GM18519 (cell line): Measurements from ENCODE around the gene KIAA1549.
"Not testable (repeated sequence)": the region's sequence is repeated elsewhere in the genome, so short reads cannot be mapped to it uniquely, and the experiment has no call there.

Experiments
- ATAC-seq: cut with Tn5 transposase; IDR thresholded peaks from one replicate; pipeline ENCODE4 v1.9.1; 2021; ENCODE audit warnings: mild to moderate bottlenecking, moderate library complexity; ENCODE audit not compliant: unreplicated experiment, low FRiP score

The KIAA1549 gene

GRCh38 chr7:138945821-138946220 is 35.4 kb downstream of the KIAA1549 start:
- no peak for ATAC-seq

DNA sequence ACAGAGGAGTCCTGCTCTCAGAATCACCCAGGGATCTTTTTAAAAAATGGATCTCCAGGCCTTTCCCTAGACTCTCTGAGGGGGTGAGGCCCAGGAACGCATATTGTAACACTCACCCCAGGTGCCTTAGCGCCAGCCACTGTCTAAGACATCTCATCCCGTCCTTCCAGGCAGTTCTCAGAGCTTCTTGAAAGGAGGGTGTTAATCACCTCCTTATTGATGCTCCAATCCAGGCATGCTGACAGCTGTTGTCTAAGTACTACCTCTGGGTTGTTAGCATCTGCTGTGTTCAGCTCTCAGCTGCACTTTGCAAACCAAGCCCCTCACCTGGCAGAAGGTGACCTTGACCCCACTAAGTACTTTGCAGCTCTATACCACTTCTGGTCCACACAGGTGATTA is 36.0 kb downstream of the KIAA1549 start:
- ATAC-seq, result no peak

DNA sequence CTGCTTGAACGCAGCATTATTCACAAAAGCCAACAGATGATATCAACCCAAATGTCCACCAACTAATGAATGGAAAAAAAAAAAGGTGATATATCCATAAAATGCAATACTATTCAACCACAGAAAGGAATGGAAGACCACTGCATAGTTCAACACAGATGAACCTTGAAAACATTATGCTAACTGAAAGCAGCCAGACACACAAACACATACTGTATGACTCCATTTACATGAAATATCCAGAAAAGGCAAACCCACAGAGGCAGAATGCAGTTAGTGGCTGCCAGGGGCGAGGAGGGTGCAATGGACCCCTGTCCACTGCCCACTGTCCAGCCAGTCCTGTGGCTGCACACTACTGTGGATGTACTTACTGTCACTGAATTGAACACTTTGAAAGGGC is 36.6 kb downstream of the KIAA1549 start:
- no peak for ATAC-seq

- ATAC-seq, result no peak
These were observed 38.1 kb downstream of the KIAA1549 start for GRCh38 chr7:138943061-138943460.

GRCh38 chr7:138941545-138941944 is 39.6 kb downstream of the KIAA1549 start:
- ATAC-seq, result no peak

DNA sequence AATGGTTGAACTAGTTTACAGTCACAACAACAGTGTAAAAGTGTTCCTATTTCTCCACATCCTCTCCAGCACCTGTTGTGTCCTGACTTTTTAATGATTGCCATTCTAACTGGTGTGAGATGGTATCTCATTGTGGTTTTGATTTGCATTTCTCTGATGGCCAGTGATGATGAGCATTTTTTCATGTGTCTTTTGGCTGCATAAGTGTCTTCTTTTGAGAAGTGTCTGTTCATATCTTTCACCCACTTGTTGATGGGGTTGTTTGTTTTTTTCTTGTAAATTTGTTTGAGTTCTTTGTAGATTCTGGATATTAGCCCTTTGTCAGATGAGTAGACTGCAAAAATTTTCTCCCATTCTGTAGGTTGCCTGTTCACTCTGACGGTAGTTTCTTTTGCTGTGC is 40.6 kb downstream of the KIAA1549 start:
- ATAC-seq, result not testable (repeated sequence)

DNA sequence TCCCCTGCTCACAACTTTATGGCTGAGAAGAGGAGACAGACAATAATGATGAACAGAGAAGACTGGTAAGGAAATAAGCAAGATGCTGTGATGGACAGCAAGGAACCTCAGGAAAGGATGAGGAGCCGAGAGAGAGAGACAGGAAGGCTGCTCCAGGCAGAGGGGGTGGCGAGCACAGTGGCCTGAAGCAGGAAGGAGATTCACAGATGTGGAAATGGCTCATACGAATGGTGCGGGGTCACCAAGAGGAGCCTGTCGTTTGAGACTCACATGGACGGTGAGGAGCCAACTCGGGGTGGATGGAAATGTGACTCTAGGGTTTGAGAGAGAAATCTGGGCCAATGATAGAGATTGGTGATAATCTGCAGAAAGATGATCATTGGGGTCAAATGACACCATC is 43.7 kb downstream of the KIAA1549 start:
- ATAC-seq, result no peak

DNA sequence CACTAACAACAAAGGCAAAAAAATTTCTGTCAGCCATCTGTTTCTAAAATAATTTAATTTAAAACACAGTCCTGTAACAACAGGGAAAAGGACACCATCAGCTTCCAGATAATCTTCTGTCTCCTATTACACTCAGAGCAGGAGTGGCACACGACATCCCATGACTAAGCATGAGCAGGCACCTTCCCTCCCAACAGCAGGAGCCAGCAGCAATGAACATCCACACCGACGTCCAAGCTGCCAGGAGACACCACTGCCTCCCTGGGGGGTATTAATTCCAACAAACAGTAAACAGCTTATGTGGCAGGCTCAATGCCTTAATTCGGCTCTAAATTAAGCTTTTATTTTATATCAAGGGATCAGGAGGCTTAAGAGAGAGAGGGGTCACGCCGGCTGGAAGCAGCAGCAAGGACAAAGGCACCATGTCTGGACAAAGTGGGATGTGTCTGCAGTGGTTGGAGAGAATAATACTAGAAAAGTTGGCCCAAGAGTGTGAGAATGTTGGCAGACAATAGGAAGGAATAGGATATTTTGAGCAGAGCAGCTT is 45.7 kb downstream of the KIAA1549 start:
- no peak for ATAC-seq

GRCh38 chr7:138934861-138935260 is 46.3 kb downstream of the KIAA1549 start:
- ATAC-seq, result no peak

DNA sequence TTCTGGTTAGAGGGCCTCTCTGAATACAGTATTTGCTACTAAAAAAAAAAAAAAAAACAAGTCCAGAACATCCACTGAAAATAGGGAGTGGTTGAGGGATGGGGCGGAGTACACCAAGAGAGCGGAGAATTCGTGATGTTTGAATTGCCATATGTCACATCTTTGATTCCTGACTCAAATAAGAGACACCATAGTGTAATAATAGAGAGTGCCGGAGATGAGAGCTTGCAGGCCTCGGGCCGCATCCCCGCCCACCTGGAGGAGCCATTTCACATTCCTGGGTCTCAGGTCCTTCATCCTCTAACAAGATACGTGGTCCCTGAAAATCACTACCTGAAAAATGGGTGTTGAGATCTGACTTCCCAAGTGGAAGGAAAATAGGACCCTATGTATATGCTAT is 46.8 kb downstream of the KIAA1549 start:
- ATAC-seq, result no peak

DNA sequence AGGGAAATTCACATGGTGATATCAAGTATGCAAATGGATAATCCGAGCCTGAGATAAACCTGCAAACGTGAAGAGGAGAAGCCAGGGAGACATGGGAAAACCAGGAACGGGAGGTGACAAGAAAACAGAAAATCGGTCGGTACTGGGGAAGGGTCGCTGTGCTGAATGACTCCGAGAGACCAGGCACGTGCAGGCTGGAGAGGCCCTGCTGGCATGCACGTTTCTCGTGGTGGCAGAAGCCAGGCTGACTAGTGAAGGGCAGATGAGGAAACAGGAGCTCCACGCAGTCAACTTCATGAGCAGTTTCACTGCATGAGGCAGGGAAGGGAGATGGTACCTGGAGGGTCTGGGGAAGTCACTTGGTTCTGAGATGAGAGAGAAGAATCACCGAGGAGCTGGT is 48.3 kb downstream of the KIAA1549 start:
- ATAC-seq, result no peak

DNA sequence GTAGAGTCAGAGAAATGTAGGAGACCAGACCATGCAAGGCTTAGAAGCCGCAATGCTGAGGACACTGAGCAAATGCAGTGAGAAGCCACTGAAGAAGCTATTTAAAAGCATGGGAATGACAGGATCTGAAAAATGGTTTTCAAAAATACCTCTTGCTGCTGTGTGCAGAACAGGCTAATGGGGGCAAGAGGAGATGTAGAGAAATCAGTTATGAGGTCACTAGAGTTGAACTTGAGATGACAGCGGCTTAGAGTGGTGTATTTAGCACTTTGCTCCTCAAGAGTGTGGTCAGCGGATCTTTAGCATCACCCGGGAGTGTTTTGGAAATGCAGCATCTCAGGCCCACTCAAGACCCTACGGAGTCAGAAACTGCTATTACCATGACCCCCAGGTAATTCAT is 48.8 kb downstream of the KIAA1549 start:
- ATAC-seq, result no peak

DNA sequence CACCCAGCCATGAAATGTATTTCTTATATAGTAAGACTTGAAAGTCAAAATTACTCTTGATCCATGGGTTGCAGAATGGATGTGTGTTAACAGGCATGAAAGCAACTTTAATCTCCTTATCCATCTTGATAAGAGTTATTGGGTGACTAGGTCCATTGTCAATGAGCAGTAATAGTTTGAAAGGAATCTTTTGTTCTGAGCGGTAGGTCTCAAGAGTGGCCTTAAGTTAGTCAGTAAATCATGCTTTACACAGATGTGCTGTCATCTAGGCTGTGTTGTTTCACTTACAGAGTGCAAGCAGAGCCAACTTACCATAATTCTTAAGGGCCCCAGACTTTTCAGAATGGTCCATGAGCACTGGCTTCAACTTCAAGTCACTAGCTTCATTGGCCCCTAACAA is 51.2 kb downstream of the KIAA1549 start:
- ATAC-seq, result no peak

GRCh38 chr7:138926241-138926612 is 55.0 kb downstream of the KIAA1549 start:
- no peak for ATAC-seq

- ATAC-seq, result no peak
These were observed 56.5 kb downstream of the KIAA1549 start for GRCh38 chr7:138924501-138925225.

DNA sequence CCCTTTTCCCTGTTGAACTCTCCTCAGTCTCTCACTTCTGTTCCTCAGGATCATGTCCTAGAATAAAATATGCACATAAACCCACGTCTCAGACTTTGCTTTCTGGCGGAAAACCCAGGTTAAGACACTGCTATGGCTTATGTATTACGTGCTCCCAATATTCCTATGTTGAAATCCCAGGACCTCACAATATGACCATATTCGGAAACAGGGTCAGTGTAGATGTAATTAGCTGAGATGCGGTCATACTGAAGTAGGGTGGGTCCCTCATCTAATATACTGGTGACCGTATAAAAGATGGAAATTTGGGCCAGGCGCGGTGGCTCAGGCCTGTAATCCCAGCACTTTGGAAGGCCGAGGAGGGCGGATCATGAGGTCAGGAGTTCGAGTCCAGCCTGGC is 59.9 kb downstream of the KIAA1549 start:
- no peak for ATAC-seq

- no peak for ATAC-seq
These were observed 61.3 kb downstream of the KIAA1549 start for GRCh38 chr7:138919911-138920310.

GRCh38 chr7:138919216-138919615 is 62.0 kb downstream of the KIAA1549 start:
- no peak for ATAC-seq

DNA sequence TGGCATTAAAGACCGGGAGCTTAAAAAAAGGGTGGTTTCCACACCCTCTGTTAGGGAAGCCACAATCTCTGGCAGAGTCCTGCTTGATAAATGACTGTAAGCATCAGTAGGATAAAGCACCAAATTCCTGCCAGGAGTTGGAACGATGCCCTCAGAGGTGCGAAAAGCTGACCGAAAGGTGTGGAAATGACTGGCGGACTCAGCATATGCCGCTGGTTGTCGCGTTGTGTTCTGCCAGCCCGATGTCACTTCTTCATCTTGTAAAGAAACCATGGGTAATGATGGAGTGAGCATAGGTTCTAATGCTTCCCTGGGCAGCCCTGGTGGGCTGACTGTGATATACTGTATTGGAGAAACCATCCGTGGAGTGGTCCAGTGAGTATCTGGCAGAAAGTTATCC is 62.4 kb downstream of the KIAA1549 start:
- no peak for ATAC-seq

DNA sequence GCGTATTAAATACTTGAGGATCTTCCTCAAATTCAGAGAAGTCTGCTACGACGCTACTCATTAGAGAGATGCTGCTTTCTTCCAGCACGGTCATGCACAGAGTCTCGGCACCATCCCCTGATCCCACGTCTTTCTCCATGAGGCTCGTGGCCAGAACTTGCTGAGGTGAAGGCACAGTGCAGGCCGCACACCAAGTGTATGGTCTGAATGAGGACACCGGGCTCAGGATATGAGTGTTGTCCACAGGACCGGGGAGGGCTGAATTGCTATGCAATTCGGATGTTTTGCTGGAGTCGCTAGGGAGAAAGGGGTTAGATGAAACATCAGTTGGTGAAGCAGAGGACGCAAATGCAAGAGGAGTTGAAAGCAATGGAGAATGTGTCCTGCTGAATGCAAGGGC is 63.0 kb downstream of the KIAA1549 start:
- ATAC-seq, result no peak

DNA sequence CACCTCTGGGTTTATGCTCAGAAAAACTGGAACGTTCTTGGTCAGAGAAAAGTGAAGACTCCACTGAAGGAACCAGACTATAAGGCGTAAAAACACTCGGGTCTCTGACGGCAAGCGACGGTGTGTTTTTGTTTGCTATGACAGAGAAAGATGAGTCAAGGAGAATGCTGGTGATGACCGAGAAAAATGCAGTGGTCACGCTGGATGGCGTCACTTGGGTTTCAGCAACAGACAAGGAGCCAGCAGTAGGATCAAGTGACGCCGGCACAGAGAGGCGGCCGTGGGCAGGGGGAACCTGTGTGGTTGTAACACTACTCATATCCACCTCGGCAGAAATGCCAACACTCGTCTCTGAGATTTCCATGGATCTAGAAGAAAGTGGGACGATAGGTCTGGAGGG is 63.4 kb downstream of the KIAA1549 start:
- ATAC-seq, result no peak

GRCh38 chr7:138916731-138917130 is 64.5 kb downstream of the KIAA1549 start:
- no peak for ATAC-seq

DNA sequence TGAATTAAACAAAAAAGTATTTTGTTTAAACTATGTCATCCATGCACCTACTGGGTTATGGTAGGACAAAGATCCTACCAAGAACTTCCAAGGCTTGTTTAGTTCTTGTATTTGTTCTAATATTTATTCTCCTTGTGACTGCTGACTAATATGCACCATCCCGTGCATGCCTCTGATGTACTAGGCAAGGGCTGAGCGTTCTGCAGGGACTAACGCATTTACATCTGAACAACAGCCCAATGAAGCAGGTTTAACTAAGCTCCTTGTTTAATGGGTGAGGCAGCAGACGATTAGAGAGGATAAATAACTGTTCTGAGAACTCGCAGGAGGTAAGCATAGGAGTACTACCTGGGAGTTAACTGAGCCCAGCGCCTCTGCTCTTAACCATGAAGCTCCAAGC is 64.9 kb downstream of the KIAA1549 start:
- ATAC-seq, result no peak
